ENCODE results near the gene SERPINA6. TPM values are rescaled to one million over a fixed set of nuclear protein-coding genes. Genes with fewer than 3 reads are reported as not detected.

SERPINA6 gene
- total and polyA plus RNA-seq, 2 donors (not counting 1 experiment from before 2014, with no cell fraction given): not detected

DNA sequence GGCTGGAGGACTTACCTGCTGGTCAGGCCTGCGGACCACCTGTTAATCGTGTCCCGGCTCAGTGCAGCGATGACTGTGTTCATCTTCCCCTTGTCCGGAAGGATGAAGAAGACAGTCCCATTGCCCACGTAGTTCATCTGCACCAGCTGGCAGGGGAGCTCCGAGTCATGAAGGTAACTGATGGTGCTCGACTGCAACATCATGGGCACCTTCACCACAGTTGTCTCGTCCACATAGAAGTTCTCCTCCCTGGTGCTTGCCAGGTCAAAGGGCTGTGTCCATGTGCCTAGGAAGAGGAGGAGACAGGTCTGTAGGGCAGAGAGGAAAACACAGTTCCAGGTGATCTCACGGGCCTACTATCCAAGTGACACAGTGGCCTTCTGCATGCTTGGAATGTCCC lies 13.4 kb downstream of the SERPINA6 start:
- no peak for TF ChIP-seq EZH2 (IDR thresholded peaks at IDR 0.05; ENCODE audit: low read length, missing control alignments)
- TF ChIP-seq, protein P1, sequence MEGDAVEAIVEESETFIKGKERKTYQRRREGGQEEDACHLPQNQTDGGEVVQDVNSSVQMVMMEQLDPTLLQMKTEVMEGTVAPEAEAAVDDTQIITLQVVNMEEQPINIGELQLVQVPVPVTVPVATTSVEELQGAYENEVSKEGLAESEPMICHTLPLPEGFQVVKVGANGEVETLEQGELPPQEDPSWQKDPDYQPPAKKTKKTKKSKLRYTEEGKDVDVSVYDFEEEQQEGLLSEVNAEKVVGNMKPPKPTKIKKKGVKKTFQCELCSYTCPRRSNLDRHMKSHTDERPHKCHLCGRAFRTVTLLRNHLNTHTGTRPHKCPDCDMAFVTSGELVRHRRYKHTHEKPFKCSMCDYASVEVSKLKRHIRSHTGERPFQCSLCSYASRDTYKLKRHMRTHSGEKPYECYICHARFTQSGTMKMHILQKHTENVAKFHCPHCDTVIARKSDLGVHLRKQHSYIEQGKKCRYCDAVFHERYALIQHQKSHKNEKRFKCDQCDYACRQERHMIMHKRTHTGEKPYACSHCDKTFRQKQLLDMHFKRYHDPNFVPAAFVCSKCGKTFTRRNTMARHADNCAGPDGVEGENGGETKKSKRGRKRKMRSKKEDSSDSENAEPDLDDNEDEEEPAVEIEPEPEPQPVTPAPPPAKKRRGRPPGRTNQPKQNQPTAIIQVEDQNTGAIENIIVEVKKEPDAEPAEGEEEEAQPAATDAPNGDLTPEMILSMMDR (conservative IDR thresholded peaks at IDR 0.05 in 1 of 2, IDR thresholded peaks at IDR 0.05 in 1 of 2; ENCODE audit: low read depth in 1 of 2, low read length in 2 of 2): no peak
- no peak overlapping the region for H3K9ac ChIP-seq (ENCODE audit: insufficient read depth, low read length)
- H2AFZ ChIP-seq (ENCODE audit: low read length): no peak overlapping the region
- H3K27ac ChIP-seq (ENCODE audit: insufficient read depth, low read length): no peak overlapping the region
- H3K79me2 ChIP-seq (ENCODE audit: control insufficient read depth, insufficient read depth, low read length): no peaks in the 10 kb centered on the region
- H3K9me3 ChIP-seq (ENCODE audit: control insufficient read depth, insufficient read depth, low read depth, low read length): no peaks in the 10 kb centered on the region
- no peaks in the 10 kb centered on the region for H4K20me1 ChIP-seq (ENCODE audit: control insufficient read depth, extremely low read depth, insufficient read depth, low read length)
- H3K4me1 ChIP-seq (ENCODE audit: control insufficient read depth, extremely low read depth, insufficient read depth, low read length): no peaks in the 10 kb centered on the region
- no peak overlapping the region for H3K4me2 ChIP-seq (ENCODE audit: extremely low read depth, insufficient read depth, low read length)
- no peak for DNase-seq (ENCODE audit: low read depth in 2 of 2)
- H3K36me3 ChIP-seq (ENCODE audit: control insufficient read depth, insufficient read depth, low read length): no peaks in the 10 kb centered on the region
- H3K27me3 ChIP-seq (ENCODE audit: control insufficient read depth, insufficient read depth, low read length): no peaks in the 10 kb centered on the region
- no peak overlapping the region for H3K4me3 ChIP-seq (replicated peaks in 1 of 4; ENCODE audit: control extremely low read depth in 1 of 4, insufficient read depth in 1 of 4, low read depth in 3 of 4, low read length in 4 of 4)

DNA sequence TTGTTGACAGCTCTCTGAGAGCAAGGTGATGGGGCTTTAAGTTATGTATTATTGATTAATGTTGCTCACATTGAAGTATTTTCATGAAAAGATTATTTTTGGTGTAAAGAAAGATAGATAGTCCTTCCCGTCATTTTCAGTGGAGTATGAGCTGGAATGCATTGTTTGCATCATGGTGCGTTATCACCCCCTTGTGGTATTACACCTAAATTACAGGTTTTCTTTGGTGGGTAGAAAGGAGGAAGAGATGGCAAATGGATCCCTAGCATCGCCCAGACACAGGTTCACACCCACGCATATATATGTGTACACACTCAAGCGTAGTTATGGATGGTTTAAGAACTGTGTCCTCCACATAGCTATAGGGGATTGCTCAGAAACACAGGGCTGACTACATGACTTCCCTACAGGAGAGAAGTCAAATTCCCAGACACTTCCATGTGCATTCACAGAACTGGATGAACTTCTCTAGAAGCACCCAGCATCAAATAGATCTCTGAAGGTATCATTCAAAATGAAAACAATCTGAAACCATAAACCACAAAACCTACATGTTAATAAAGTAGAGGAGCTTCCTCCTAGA lies 15.6 kb downstream of the SERPINA6 start:
- Histone ChIP-seq H4K20me1 (ENCODE audit: control insufficient read depth, extremely low read depth, insufficient read depth, low read length) (no peaks in the 10 kb centered on the region), H3K36me3 (ENCODE audit: control insufficient read depth, insufficient read depth, low read length) (no peaks in the 10 kb centered on the region), H3K27ac (ENCODE audit: insufficient read depth, low read length) (no peak overlapping the region), H3K9me3 (ENCODE audit: control insufficient read depth, insufficient read depth, low read depth, low read length) (no peaks in the 10 kb centered on the region), H3K4me1 (ENCODE audit: control insufficient read depth, extremely low read depth, insufficient read depth, low read length) (no peaks in the 10 kb centered on the region), H3K27me3 (ENCODE audit: control insufficient read depth, insufficient read depth, low read length) (no peaks in the 10 kb centered on the region), H3K9ac (ENCODE audit: insufficient read depth, low read length) (no peak overlapping the region), H3K4me3 (replicated peaks in 1 of 4; ENCODE audit: control extremely low read depth in 1 of 4, insufficient read depth in 1 of 4, low read depth in 3 of 4, low read length in 4 of 4) (no peak overlapping the region), H3K4me2 (ENCODE audit: extremely low read depth, insufficient read depth, low read length) (no peak overlapping the region), H3K79me2 (ENCODE audit: control insufficient read depth, insufficient read depth, low read length) (no peaks in the 10 kb centered on the region), H2AFZ (ENCODE audit: low read length) (no peak overlapping the region)
- DNase-seq (ENCODE audit: low read depth in 2 of 2): no peak
- TF ChIP-seq, protein P1 (conservative IDR thresholded peaks at IDR 0.05 in 1 of 2, IDR thresholded peaks at IDR 0.05 in 1 of 2; ENCODE audit: low read depth in 1 of 2, low read length in 2 of 2): no peak

DNA sequence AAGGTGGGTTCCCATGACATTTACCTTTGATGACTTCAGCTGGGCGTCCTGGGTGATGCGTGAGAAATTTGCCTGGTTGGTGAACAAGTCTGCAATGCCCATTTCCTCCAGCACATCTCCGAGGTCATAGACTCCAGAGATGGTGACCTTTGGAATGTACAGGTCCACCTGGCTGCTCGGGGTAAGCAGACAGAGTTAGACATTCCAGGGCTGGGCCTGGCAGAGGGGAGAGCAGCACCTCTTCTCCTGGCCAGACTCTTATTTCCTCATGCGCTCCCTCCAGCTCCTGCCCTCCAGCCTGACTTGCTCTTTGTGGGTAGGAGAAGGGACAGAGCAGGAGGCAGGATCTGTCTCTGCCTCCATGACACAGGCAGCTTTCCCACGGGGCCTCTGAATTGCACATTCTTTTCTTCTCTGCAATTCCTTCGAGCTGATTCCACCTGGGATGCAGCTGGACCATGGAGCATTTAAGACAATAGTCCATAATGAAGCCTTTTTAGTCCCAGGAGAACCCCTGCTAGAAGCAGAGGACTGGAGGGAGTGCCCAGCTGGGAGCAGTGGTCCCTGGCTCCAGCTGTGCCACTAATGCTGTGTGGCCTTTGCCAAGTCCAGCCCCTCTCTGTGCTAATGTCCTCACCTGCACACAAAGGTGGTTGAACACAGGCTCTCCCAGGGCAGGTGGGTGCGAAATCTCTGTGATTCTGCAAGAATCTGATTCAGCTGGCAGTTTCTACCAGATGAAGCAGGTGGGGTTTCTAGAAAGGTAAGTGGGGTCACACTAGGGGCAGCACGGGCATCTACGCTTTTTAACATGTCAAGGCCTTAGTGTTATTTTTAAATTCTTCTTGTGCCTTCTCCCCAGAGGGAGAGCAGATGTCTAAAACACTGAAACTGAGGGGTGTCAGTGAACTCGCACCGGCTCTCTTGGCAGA lies 16.8 kb downstream of the SERPINA6 start:
- no peak for DNase-seq (ENCODE audit: low read depth in 2 of 2)
- Histone ChIP-seq H3K79me2 (ENCODE audit: control insufficient read depth, insufficient read depth, low read length) (no peaks in the 10 kb centered on the region), H3K36me3 (ENCODE audit: control insufficient read depth, insufficient read depth, low read length) (no peaks in the 10 kb centered on the region), H3K4me1 (ENCODE audit: control insufficient read depth, extremely low read depth, insufficient read depth, low read length) (no peaks in the 10 kb centered on the region), H2AFZ (ENCODE audit: low read length) (no peak overlapping the region), H3K9me3 (ENCODE audit: control insufficient read depth, insufficient read depth, low read depth, low read length) (no peaks in the 10 kb centered on the region), H3K4me3 (replicated peaks in 1 of 4; ENCODE audit: control extremely low read depth in 1 of 4, insufficient read depth in 1 of 4, low read depth in 3 of 4, low read length in 4 of 4) (no peak overlapping the region), H3K27ac (ENCODE audit: insufficient read depth, low read length) (no peak overlapping the region), H4K20me1 (ENCODE audit: control insufficient read depth, extremely low read depth, insufficient read depth, low read length) (no peaks in the 10 kb centered on the region), H3K27me3 (ENCODE audit: control insufficient read depth, insufficient read depth, low read length) (no peaks in the 10 kb centered on the region), H3K9ac (ENCODE audit: insufficient read depth, low read length) (no peak overlapping the region), H3K4me2 (ENCODE audit: extremely low read depth, insufficient read depth, low read length) (no peak overlapping the region)
- TF ChIP-seq, protein P1 (conservative IDR thresholded peaks at IDR 0.05 in 1 of 2, IDR thresholded peaks at IDR 0.05 in 1 of 2; ENCODE audit: low read depth in 1 of 2, low read length in 2 of 2): no peak
- TF ChIP-seq EZH2 (IDR thresholded peaks at IDR 0.05; ENCODE audit: low read length, missing control alignments): no peak
